Retinal pigment epithelial cell (primary cell): ENCODE results near the gene NUDT4.
A peak's percentile ranks its signal among the peaks of the same experiment; 100 is the strongest.

Experiments
- DNase-seq: peaks from one replicate; pipeline ENCODE4 v3.0.0-alpha.2; 2010; ENCODE audit warnings: low read depth
- H3K4me3 ChIP-seq: 2 replicates; pipeline ENCODE4 v1.5.1; 2011; ENCODE audit warnings: mild to moderate bottlenecking, low read length, control low read depth, moderate library complexity
- TF ChIP-seq, protein P1 (sequence below): conservative IDR thresholded peaks from 2 replicates; pipeline ENCODE4 v1.5.1; 2011; ENCODE audit warnings: low read depth, low read length, control low read depth, inconsistent platforms

The NUDT4 gene

DNA sequence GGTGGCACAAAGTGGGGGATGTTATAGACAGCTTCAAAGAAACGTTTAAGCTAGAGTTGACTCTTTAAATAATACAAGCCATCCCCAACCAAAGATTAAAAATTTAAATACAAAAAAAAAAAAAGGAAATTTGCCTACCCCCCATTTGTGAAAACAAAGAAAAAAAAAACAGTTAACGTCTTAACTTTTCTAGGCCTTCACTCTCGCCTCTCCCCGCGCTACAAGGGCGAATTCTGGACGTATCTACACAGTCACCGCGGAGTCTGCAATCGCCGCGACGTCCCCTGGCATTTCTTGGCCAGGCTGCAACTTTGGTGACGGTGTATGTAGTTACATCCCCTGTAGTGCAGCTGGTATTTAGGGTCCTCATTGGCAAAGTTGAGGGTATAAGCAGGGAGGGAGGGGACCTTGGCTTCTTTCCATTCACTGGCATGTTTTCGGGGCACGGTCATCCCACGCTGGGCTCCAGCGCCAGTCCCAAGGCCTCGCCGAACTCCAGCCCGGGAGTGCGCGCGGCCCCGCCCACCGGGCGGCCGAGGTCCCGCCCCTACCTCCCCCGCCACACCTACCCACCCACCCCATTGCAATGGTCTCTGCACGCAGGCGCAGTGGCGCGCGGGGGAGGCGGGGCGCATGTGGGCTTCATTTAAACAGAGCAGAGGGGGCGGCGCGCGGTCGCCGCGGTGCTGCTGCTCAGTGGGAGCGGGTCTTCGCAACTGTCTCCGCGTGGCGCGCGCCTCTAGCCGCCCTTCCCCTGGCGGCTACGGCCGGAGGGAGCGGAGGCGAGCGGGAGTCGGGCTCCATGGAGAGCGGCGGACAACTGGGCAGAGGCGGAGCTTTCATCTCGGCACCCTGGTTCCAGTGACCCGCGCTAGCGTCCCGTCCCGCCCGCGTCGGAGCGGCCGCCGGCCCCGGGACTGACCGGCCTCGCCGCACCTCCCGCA, at the start of gene NUDT4:
Gene NUDT4 (plus strand): TSS at position 674 of the 944 bp plus-strand sequence. CDS start 398 bp downstream, outside the sequence.
- DNase-seq: peak; percentile 76
- TF ChIP-seq, protein P1, sequence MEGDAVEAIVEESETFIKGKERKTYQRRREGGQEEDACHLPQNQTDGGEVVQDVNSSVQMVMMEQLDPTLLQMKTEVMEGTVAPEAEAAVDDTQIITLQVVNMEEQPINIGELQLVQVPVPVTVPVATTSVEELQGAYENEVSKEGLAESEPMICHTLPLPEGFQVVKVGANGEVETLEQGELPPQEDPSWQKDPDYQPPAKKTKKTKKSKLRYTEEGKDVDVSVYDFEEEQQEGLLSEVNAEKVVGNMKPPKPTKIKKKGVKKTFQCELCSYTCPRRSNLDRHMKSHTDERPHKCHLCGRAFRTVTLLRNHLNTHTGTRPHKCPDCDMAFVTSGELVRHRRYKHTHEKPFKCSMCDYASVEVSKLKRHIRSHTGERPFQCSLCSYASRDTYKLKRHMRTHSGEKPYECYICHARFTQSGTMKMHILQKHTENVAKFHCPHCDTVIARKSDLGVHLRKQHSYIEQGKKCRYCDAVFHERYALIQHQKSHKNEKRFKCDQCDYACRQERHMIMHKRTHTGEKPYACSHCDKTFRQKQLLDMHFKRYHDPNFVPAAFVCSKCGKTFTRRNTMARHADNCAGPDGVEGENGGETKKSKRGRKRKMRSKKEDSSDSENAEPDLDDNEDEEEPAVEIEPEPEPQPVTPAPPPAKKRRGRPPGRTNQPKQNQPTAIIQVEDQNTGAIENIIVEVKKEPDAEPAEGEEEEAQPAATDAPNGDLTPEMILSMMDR: no peak
- peak within 1 kb of the TSS; percentile 70 for H3K4me3 ChIP-seq

DNA sequence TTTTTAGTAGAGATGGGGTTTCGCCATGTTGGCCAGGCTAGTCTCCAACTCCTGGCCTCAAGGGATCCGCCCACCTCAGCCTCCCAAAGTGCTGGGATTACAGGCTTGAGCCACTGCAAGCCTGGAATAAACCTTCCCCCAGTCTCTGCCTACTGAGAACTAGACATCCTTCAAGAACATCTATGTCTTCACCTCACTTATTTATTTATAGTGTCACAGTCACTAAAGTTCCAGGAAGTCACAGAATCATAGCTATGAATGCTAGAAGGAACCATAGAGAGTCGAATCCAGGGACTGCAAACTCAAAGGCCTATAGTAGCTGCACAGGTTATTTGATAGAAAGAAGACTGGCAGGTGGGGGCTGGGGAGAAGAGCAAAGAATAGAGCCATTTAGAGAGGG, 44.7 kb upstream of the NUDT4 start:
- H3K4me3 ChIP-seq: no peak overlapping the region
- no peak for DNase-seq
- TF ChIP-seq, protein P1: no peak

DNA sequence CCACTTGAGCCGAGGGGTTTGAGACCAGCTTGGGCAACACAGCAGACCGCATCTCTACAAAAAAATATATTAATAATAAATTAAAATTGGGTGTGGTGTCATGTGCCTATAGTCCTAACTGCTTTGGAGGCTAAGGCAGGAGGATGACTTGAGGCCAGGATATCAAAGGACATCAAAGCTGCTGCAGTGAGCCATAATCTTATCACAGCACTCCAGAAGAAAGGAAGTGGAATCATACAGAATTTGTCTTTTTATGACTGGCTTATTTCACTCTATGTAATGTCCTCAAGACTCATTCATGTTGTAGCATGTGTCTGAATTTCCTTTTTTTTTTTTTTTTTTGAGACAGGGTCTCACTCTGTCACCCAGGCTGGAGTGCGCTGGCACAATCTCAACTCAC, 43.9 kb upstream of the NUDT4 start:
- no peak overlapping the region for H3K4me3 ChIP-seq
- TF ChIP-seq, protein P1: no peak
- DNase-seq: no peak

GRCh38 chr12:93335603-93336162, 42.0 kb upstream of the NUDT4 start:
- TF ChIP-seq, protein P1: no peak
- no peak overlapping the region for H3K4me3 ChIP-seq
- DNase-seq: no peak

DNA sequence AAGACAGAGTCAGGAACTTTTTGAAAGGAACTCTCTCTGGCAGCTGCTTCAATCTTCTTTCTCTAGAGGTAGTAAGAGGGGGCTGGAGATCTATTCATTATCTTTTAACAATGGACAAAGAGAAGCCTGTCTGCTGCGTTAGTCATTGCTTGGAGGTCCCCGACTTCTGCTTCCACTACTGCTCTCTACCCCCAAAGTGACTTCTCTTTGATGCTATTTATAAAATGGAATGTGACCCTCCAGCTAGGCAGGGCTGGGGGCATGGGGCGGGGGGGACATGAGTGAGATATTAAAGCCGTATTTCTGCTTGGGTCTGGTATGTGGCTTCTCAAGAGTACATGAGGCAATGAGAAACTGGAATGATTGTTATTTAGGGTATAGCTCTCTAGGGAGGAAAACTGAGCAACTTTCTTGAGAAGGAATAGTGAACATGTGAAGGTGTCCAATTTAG, 41.4 kb upstream of the NUDT4 start:
- DNase-seq: peak; percentile 62
- TF ChIP-seq, protein P1: no peak
- H3K4me3 ChIP-seq: no peak overlapping the region

GRCh38 chr12:93338598-93338997, 39.1 kb upstream of the NUDT4 start:
- DNase-seq: no peak
- H3K4me3 ChIP-seq: no peak overlapping the region
- TF ChIP-seq, protein P1: no peak
